SK-N-SH treated with all-trans-retinoic acid at 6 μM for 48 hours (cell line): ENCODE results near the gene ART5.
"Not testable (repeated sequence)": the region's sequence is repeated elsewhere in the genome, so short reads cannot be mapped to it uniquely, and the experiment has no call there.

Source experiments
- ATAC-seq: fragments of 200-7000 bp; cut with Tn5 transposase; 3 replicates; pipeline ENCODE4 v1.9.1; 2020; ENCODE audit warnings: mild to moderate bottlenecking, moderate library complexity
- ARNTL ChIP-seq: fragments of 450-650 bp; formaldehyde crosslinking; IDR thresholded peaks from 2 replicates; pipeline ENCODE4 v1.5.0; 2020; ENCODE audit warnings: low read depth, mild to moderate bottlenecking, moderate library complexity, borderline replicate concordance
- BACH2 ChIP-seq: fragments of 250-450 bp; sonication (Bioruptor Pico); IDR thresholded peaks from 2 replicates; pipeline ENCODE4 v1.9.0; 2021; ENCODE audit warnings: mild to moderate bottlenecking, borderline replicate concordance
- CSDC2 ChIP-seq: fragments of 250-450 bp; sonication (Bioruptor Pico); IDR thresholded peaks from 2 replicates; pipeline ENCODE4 v1.5.0; 2020; ENCODE audit warnings: mild to moderate bottlenecking, moderate library complexity
- ESRRG ChIP-seq: fragments of 250-450 bp; sonication (Bioruptor Pico); IDR thresholded peaks from 2 replicates; pipeline ENCODE4 v1.6.1; 2021; ENCODE audit warnings: mild to moderate bottlenecking
- GLIS3 ChIP-seq: fragments of 250-450 bp; sonication (Bioruptor Pico); IDR thresholded peaks from 2 replicates; pipeline ENCODE4 v1.5.0; 2020; ENCODE audit warnings: mild to moderate bottlenecking, moderate library complexity
- POU6F1 ChIP-seq: fragments of 250-450 bp; sonication (Bioruptor Pico); IDR thresholded peaks from 2 replicates; pipeline ENCODE4 v1.8.0; 2021; ENCODE audit warnings: low read depth, mild to moderate bottlenecking, moderate library complexity, borderline replicate concordance
- PPARA ChIP-seq: fragments of 250-450 bp; sonication (Bioruptor Pico); IDR thresholded peaks from 2 replicates; pipeline ENCODE4 v1.5.0; 2020; ENCODE audit warnings: mild to moderate bottlenecking, borderline replicate concordance
- RARB ChIP-seq: fragments of 250-450 bp; sonication (Bioruptor Pico); IDR thresholded peaks from 2 replicates; pipeline ENCODE4 v1.8.0; 2021; ENCODE audit warnings: mild to moderate bottlenecking, moderate library complexity
- SNAI2 ChIP-seq: fragments of 250-450 bp; sonication (Bioruptor Pico); IDR thresholded peaks from 2 replicates; pipeline ENCODE4 v1.5.0; 2020; ENCODE audit warnings: mild to moderate bottlenecking, moderate library complexity
- TCF4 ChIP-seq: fragments of 250-450 bp; sonication (Bioruptor Pico); IDR thresholded peaks from 2 replicates; pipeline ENCODE4 v1.8.0; 2021; ENCODE audit warnings: mild to moderate bottlenecking, moderate library complexity, borderline replicate concordance
- TOX ChIP-seq: fragments of 250-450 bp; sonication (Bioruptor Pico); IDR thresholded peaks from 2 replicates; pipeline ENCODE4 v1.8.0; 2021; ENCODE audit warnings: mild to moderate bottlenecking, moderate library complexity, borderline replicate concordance
- TSHZ2 ChIP-seq: fragments of 250-450 bp; sonication (Bioruptor Pico); IDR thresholded peaks from 2 replicates; pipeline ENCODE4 v1.5.0; 2020; ENCODE audit warnings: mild to moderate bottlenecking, moderate library complexity
- ZFP3 ChIP-seq: fragments of 250-450 bp; sonication (Bioruptor Pico); IDR thresholded peaks from 2 replicates; pipeline ENCODE4 v1.5.0; 2020; ENCODE audit warnings: mild to moderate bottlenecking, moderate library complexity
- ZFP30 ChIP-seq: fragments of 450-650 bp; formaldehyde crosslinking; IDR thresholded peaks from 2 replicates; pipeline ENCODE4 v1.5.0; 2022; ENCODE audit warnings: mild to moderate bottlenecking, moderate library complexity
- ZNF70 ChIP-seq: fragments of 450-650 bp; formaldehyde crosslinking; IDR thresholded peaks from 2 replicates; pipeline ENCODE4 v1.5.0; 2020; ENCODE audit warnings: mild to moderate bottlenecking, moderate library complexity
- TF ChIP-seq, protein P1 (sequence below): fragments of 250-450 bp; sonication (Bioruptor Pico); IDR thresholded peaks from 2 replicates; pipeline ENCODE4 v1.5.1; 2021; ENCODE audit warnings: mild to moderate bottlenecking, moderate library complexity
- TF ChIP-seq, protein P2 (sequence below): fragments of 250-450 bp; sonication (Bioruptor Pico); IDR thresholded peaks from 2 replicates; pipeline ENCODE4 v1.8.0; 2020; ENCODE audit warnings: mild to moderate bottlenecking, moderate library complexity, borderline replicate concordance
- TF ChIP-seq, protein P3 (sequence below): fragments of 250-450 bp; sonication (Bioruptor Pico); IDR thresholded peaks from 2 replicates; pipeline ENCODE4 v1.5.1; 2020; ENCODE audit warnings: low read depth, mild to moderate bottlenecking, moderate library complexity

The ART5 gene

DNA sequence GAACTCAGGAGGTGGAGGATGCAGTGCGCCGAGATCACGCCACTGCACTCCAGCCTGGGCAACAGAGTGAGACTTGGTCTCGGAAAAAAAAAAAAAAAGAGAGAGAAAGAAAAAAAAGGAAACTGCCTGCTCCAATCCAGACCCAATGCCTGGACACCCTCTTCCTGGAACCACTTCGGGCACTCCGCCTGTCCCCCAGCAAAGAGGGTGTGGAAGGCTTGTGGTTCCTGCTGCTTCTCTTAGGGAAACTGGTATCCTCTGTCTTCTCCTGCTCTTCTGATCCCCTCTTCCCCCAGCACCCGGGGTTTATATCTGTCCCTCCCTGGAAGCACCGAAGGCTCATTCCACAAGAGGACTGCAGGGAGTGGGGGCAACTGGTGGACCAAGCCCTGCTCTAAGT lies 16.5 kb upstream of the ART5 start:
- ATAC-seq = no peak
- TF ChIP-seq, protein P1, sequence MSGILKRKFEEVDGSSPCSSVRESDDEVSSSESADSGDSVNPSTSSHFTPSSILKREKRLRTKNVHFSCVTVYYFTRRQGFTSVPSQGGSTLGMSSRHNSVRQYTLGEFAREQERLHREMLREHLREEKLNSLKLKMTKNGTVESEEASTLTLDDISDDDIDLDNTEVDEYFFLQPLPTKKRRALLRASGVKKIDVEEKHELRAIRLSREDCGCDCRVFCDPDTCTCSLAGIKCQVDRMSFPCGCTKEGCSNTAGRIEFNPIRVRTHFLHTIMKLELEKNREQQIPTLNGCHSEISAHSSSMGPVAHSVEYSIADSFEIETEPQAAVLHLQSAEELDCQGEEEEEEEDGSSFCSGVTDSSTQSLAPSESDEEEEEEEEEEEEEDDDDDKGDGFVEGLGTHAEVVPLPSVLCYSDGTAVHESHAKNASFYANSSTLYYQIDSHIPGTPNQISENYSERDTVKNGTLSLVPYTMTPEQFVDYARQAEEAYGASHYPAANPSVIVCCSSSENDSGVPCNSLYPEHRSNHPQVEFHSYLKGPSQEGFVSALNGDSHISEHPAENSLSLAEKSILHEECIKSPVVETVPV = no peak
- TF ChIP-seq CSDC2 (CRISPR knock-in tag) (no peak), BACH2 (CRISPR knock-in tag) (no peak), ZFP30 (CRISPR knock-in tag) (no peak), POU6F1 (CRISPR knock-in tag) (no peak), ARNTL (CRISPR knock-in tag) (no peak), ZNF70 (CRISPR knock-in tag) (no peak), ZFP3 (CRISPR knock-in tag) (no peak), RARB (no peak)
- TF ChIP-seq, protein P2, sequence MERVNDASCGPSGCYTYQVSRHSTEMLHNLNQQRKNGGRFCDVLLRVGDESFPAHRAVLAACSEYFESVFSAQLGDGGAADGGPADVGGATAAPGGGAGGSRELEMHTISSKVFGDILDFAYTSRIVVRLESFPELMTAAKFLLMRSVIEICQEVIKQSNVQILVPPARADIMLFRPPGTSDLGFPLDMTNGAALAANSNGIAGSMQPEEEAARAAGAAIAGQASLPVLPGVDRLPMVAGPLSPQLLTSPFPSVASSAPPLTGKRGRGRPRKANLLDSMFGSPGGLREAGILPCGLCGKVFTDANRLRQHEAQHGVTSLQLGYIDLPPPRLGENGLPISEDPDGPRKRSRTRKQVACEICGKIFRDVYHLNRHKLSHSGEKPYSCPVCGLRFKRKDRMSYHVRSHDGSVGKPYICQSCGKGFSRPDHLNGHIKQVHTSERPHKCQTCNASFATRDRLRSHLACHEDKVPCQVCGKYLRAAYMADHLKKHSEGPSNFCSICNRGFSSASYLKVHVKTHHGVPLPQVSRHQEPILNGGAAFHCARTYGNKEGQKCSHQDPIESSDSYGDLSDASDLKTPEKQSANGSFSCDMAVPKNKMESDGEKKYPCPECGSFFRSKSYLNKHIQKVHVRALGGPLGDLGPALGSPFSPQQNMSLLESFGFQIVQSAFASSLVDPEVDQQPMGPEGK (CRISPR knock-in tag) = no peak

- ATAC-seq = not testable (repeated sequence)
These were observed 15.5 kb upstream of the ART5 start for GRCh38 chr11:3657331-3657730.

- no peak for ATAC-seq
- TF ChIP-seq TOX = no peak
- TF ChIP-seq RARB = no peak
- TF ChIP-seq TSHZ2 = no peak
- no peak for TF ChIP-seq GLIS3
- no peak for TF ChIP-seq CSDC2 (CRISPR knock-in tag)
- no peak for TF ChIP-seq ARNTL (CRISPR knock-in tag)
- TF ChIP-seq, protein P3, sequence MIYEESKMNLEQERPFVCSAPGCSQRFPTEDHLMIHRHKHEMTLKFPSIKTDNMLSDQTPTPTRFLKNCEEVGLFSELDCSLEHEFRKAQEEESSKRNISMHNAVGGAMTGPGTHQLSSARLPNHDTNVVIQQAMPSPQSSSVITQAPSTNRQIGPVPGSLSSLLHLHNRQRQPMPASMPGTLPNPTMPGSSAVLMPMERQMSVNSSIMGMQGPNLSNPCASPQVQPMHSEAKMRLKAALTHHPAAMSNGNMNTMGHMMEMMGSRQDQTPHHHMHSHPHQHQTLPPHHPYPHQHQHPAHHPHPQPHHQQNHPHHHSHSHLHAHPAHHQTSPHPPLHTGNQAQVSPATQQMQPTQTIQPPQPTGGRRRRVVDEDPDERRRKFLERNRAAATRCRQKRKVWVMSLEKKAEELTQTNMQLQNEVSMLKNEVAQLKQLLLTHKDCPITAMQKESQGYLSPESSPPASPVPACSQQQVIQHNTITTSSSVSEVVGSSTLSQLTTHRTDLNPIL = no peak
These were observed 13.8 kb upstream of the ART5 start for GRCh38 chr11:3655547-3655946.

DNA sequence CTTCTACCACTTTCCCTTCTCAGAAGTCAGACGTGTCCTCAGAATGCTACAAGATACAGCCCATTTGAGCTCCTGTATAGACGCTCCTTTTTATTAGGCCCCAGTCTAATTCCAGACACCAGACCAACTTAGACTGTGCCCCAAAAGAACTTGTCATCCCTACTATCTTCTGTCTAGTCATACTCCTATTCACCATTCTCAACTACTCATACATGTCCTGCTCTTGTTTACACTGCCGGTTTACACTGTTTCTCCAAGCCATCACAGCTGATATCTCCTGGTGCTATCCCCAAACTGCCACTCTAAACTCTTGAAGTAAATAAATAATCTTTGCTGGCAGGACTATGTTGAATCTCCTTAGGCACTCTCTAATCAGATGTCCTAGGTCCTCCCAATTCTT lies 10.7 kb upstream of the ART5 start:
- ATAC-seq = not testable (repeated sequence)

- ATAC-seq = not testable (repeated sequence)
These were observed 7.6 kb upstream of the ART5 start for GRCh38 chr11:3649374-3649773.

DNA sequence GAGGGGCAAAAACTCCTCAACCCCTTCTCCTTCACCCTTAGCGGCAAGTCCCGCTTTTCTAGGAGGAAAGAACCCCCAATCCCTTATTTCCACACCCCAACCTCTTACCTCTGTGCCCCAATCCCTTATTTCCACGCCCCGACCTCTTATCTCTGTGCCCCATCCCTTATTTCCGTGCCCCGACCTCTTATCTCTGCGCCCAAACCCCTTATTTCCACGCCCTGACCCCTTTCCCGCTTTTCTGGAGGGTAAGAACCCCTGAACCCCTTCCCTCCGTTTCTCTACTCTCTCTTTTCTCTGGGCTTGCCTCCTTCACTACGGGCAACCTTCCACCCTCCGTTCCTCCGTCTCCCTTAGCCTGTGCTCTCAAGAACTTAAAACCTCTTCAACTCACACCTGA lies 7.1 kb upstream of the ART5 start:
- ATAC-seq = not testable (repeated sequence)

- no peak for ATAC-seq
- TF ChIP-seq, protein P2 (CRISPR knock-in tag) = no peak
- no peak for TF ChIP-seq RARB
- no peak for TF ChIP-seq ESRRG (CRISPR knock-in tag)
- no peak for TF ChIP-seq ZFP3 (CRISPR knock-in tag)
- TF ChIP-seq ZNF70 (CRISPR knock-in tag) = no peak
- no peak for TF ChIP-seq PPARA
- TF ChIP-seq SNAI2 = no peak
- no peak for TF ChIP-seq GLIS3
- no peak for TF ChIP-seq POU6F1 (CRISPR knock-in tag)
- TF ChIP-seq TCF4 (CRISPR knock-in tag) = no peak
These were observed 3.8 kb upstream of the ART5 start for GRCh38 chr11:3645552-3645951.
